H9 (cell line): ENCODE results near the gene CCDC186. TPM values are rescaled to one million over a fixed set of nuclear protein-coding genes. Genes with fewer than 3 reads are reported as not detected.

Source experiments
- DNase-seq: peaks from one replicate; pipeline ENCODE4 v3.0.0-alpha.2; 2017
- H2AFZ ChIP-seq: one replicate; pipeline ENCODE4 v1.6.1; 2013; ENCODE audit warnings: mild to moderate bottlenecking, low read length, control low read depth, moderate library complexity
- H2AK5ac ChIP-seq: 2 replicates; pipeline ENCODE4 v1.6.1; 2013; ENCODE audit warnings: low read length, control low read depth, mixed read lengths; ENCODE audit not compliant: insufficient read length
- H2BK120ac ChIP-seq: one replicate; pipeline ENCODE4 v1.6.1; 2013; ENCODE audit warnings: low read depth, mild to moderate bottlenecking, low read length, control low read depth, inconsistent platforms; ENCODE audit not compliant: poor library complexity, severe bottlenecking
- H2BK12ac ChIP-seq: 2 replicates; pipeline ENCODE4 v1.6.1; 2013; ENCODE audit warnings: low read length, control low read depth, mixed read lengths, low read depth; ENCODE audit not compliant: insufficient read length
- H2BK15ac ChIP-seq: 2 replicates; pipeline ENCODE4 v1.6.1; 2013; ENCODE audit warnings: low read depth, low read length, control low read depth
- H2BK20ac ChIP-seq: one replicate; pipeline ENCODE4 v1.6.1; 2013; ENCODE audit warnings: low read depth, mild to moderate bottlenecking, low read length, control low read depth, inconsistent platforms; ENCODE audit not compliant: poor library complexity, severe bottlenecking
- H2BK5ac ChIP-seq: 2 replicates; pipeline ENCODE4 v1.6.1; 2013; ENCODE audit warnings: low read length, control low read depth, mixed read lengths; ENCODE audit not compliant: insufficient read length
- H3K14ac ChIP-seq: 2 replicates; pipeline ENCODE4 v1.6.1; 2013; ENCODE audit warnings: low read length, control low read depth; ENCODE audit not compliant: insufficient read depth
- H3K18ac ChIP-seq: 2 replicates; pipeline ENCODE4 v1.6.1; 2013; ENCODE audit warnings: low read depth, mild to moderate bottlenecking, mixed read lengths, low read length, control low read depth; ENCODE audit not compliant: insufficient read length
- H3K23ac ChIP-seq: 2 replicates; pipeline ENCODE4 v1.6.1; 2013; ENCODE audit warnings: low read length, control low read depth, mixed read lengths, low read depth; ENCODE audit not compliant: insufficient read length
- H3K23me2 ChIP-seq: 2 replicates; pipeline ENCODE4 v1.6.1; 2013; ENCODE audit warnings: low read depth, mild to moderate bottlenecking, mixed read lengths, low read length, control low read depth; ENCODE audit not compliant: insufficient read length, poor library complexity, severe bottlenecking
- H3K27ac ChIP-seq: 2 replicates; pipeline ENCODE4 v1.5.1; 2013; ENCODE audit warnings: low read length, control low read depth, mixed read lengths, low read depth; ENCODE audit not compliant: insufficient read length
- H3K27me3 ChIP-seq: 2 replicates; pipeline ENCODE4 v1.6.1; 2013; ENCODE audit warnings: low read length, control low read depth, inconsistent platforms; ENCODE audit not compliant: insufficient read depth
- H3K4ac ChIP-seq: 2 replicates; pipeline ENCODE4 v1.6.1; 2013; ENCODE audit warnings: low read depth, mild to moderate bottlenecking, control low read depth, inconsistent platforms, low read length, moderate library complexity
- H3K4me1 ChIP-seq: 2 replicates; pipeline ENCODE4 v1.6.1; 2013; ENCODE audit warnings: low read length, control low read depth, inconsistent platforms; ENCODE audit not compliant: insufficient read depth
- H3K4me2 ChIP-seq: 2 replicates; pipeline ENCODE4 v1.6.1; 2013; ENCODE audit warnings: low read length, control low read depth, mixed read lengths; ENCODE audit not compliant: insufficient read length, insufficient read depth
- H3K56ac ChIP-seq: 2 replicates; pipeline ENCODE4 v1.6.1; 2013; ENCODE audit warnings: low read depth, mild to moderate bottlenecking, mixed read lengths, low read length, control low read depth; ENCODE audit not compliant: insufficient read length
- H3K79me1 ChIP-seq: 2 replicates; pipeline ENCODE4 v1.6.1; 2013; ENCODE audit warnings: low read depth, mild to moderate bottlenecking, moderate library complexity, low read length, control low read depth, inconsistent platforms; ENCODE audit not compliant: insufficient read depth, poor library complexity, severe bottlenecking
- H3K79me2 ChIP-seq: 2 replicates; pipeline ENCODE4 v1.6.1; 2013; ENCODE audit warnings: low read length, control low read depth, inconsistent platforms; ENCODE audit not compliant: insufficient read depth
- H3K9ac ChIP-seq: 2 replicates; pipeline ENCODE4 v1.6.1; 2013; ENCODE audit warnings: low read length, control low read depth, mixed read lengths; ENCODE audit not compliant: insufficient read length; ENCODE audit errors: extremely low read depth
- H3K9me3 ChIP-seq: one replicate; pipeline ENCODE4 v1.6.1; 2013; ENCODE audit warnings: low read depth, low read length, inconsistent platforms; ENCODE audit not compliant: control insufficient read depth
- H3T11ph ChIP-seq: one replicate; pipeline ENCODE4 v1.6.1; 2013; ENCODE audit warnings: mild to moderate bottlenecking, low read length, control low read depth, inconsistent platforms
- H4K20me1 ChIP-seq: one replicate; pipeline ENCODE4 v1.6.1; 2013; ENCODE audit not compliant: control insufficient read depth, insufficient read length, insufficient read depth
- H4K5ac ChIP-seq: 2 replicates; pipeline ENCODE4 v1.6.1; 2013; ENCODE audit warnings: low read depth, mild to moderate bottlenecking, mixed read lengths, low read length, control low read depth; ENCODE audit not compliant: insufficient read length
- H4K8ac ChIP-seq: replicated peaks from 2 replicates; pipeline ENCODE4 v1.6.1; 2013; ENCODE audit warnings: low read length, control low read depth, mixed read lengths, low read depth; ENCODE audit not compliant: insufficient read length
- H4K91ac ChIP-seq: 2 replicates; pipeline ENCODE4 v1.6.1; 2013; ENCODE audit warnings: low read depth, mild to moderate bottlenecking, moderate library complexity, mixed read lengths, low read length, control low read depth; ENCODE audit not compliant: insufficient read length
- H3K27ac Mint-ChIP-seq, 3 experiments: 2 replicates in 2 of 3; 3 replicates in 1 of 3; pipeline ENCODE4 v1.8.0; 2020 to 2021; ENCODE audit warnings: mixed read lengths in 3 of 3, mild to moderate bottlenecking in 1 of 3, moderate library complexity in 1 of 3
- H3K27me3 Mint-ChIP-seq: 2 replicates; pipeline ENCODE4 v1.8.0; 2021; ENCODE audit warnings: low read depth, mild to moderate bottlenecking, moderate library complexity, mixed read lengths
- H3K36me3 Mint-ChIP-seq, 3 experiments: 2 replicates in 2 of 3; 3 replicates in 1 of 3; pipeline ENCODE4 v1.8.0; 2020 to 2021; ENCODE audit warnings: low read depth in 3 of 3, mixed read lengths in 3 of 3; ENCODE audit not compliant: insufficient read depth in 1 of 3
- H3K4me1 Mint-ChIP-seq, 2 experiments: 2 replicates each; pipeline ENCODE4 v1.8.0; 2020; ENCODE audit warnings: mixed read lengths in 2 of 2
- H3K4me3 Mint-ChIP-seq, 2 experiments: 2 replicates in 1 of 2; 3 replicates in 1 of 2; pipeline ENCODE4 v1.8.0; 2020 to 2021; ENCODE audit warnings: mild to moderate bottlenecking in 2 of 2, mixed read lengths in 2 of 2, moderate library complexity in 1 of 2
- H3K9me3 Mint-ChIP-seq, 2 experiments: 2 replicates in 1 of 2; 3 replicates in 1 of 2; pipeline ENCODE4 v1.8.0; 2020; ENCODE audit warnings: mild to moderate bottlenecking in 2 of 2, mixed read lengths in 2 of 2, moderate library complexity in 1 of 2
- CTCF ChIP-seq: fragments of 200-600 bp; sonication (generic); conservative IDR thresholded peaks from 3 replicates; pipeline ENCODE4 v1.8.0; 2021; ENCODE audit warnings: antibody characterized with exemption, mild to moderate bottlenecking
- WGBS: extraction: QIAGEN DNeasy Blood & Tissue Kit; methylation state at CpG from one replicate; pipeline ENCODE4 v1.1.7; 2013; ENCODE audit warnings: missing lambda C conversion rate, low lambda C conversion rate, mixed read lengths; ENCODE audit not compliant: insufficient read length; ENCODE audit errors: extremely low coverage; 5-methylcytosine and 5-hydroxymethylcytosine counted together
- total RNA-seq: library from RNA; stranded (reverse); gene quantifications from 2 replicates; pipeline ENCODE4 v1.2.1, GENCODE V29; 2021

CCDC186 gene
- total RNA-seq, 1 experiment from 2014 or later = 16.7 TPM

GRCh38 chr10:114078346-114078745 is 95.7 kb downstream of the CCDC186 start:
- Histone ChIP-seq H2BK120ac (no peak overlapping the region), H3K23ac (no peak overlapping the region), H2AFZ (no peak overlapping the region), H3K79me1 (no peaks in the 10 kb centered on the region), H3K18ac (no peak overlapping the region), H3K27ac (no peak overlapping the region), H4K8ac (no peak overlapping the region), H3K56ac (no peak overlapping the region), H2BK20ac (no peak overlapping the region), H2BK5ac (no peak overlapping the region), H3K4me1 (no peaks in the 10 kb centered on the region), H2BK12ac (no peak overlapping the region), H4K91ac (no peak overlapping the region), H4K5ac (no peak overlapping the region), H3K79me2 (no peaks in the 10 kb centered on the region), H3K4ac (no peak overlapping the region), H3K9me3 (no peaks in the 10 kb centered on the region), H3T11ph (no peak overlapping the region), H3K27me3 (no peaks in the 10 kb centered on the region), H3K4me2 (no peak overlapping the region), H4K20me1 (no peaks in the 10 kb centered on the region), H2AK5ac (no peak overlapping the region), H2BK15ac (no peak overlapping the region), H3K23me2 (no peaks in the 10 kb centered on the region), H3K9ac (no peak overlapping the region), H3K14ac (no peak overlapping the region)
- DNase-seq = no peak
- H3K27me3 Mint-ChIP-seq = peaks cover 9% of the 10 kb centered on the region
- H3K36me3 Mint-ChIP-seq = no peaks in the 10 kb centered on the region; a peak in 1 of 7 replicates
- H3K27ac Mint-ChIP-seq = 0 out of 7 replicates have a peak overlapping the region, but pooled peaks of 1 of the 3 experiments have one; percentile 41
- H3K4me1 Mint-ChIP-seq = peaks cover 0 to 6% of the 10 kb centered on the region in 2 experiments; a peak in 2 of 4 replicates
- TF ChIP-seq CTCF = no peak
- no peaks in the 10 kb centered on the region; a peak in 2 of 5 replicates for H3K9me3 Mint-ChIP-seq
- no CpG with 5 or more reads among the region's 6 CpGs for WGBS
- H3K4me3 Mint-ChIP-seq = no peak overlapping the region
